ENCODE data around the gene ANXA2R. TPM values are rescaled to one million over a fixed set of nuclear protein-coding genes. Genes with fewer than 3 reads are reported as not detected.

ANXA2R gene
- total and polyA plus RNA-seq, 9 of the 15 experiments (the other 6 are each of a cell fraction or from before 2014, with no cell fraction given): 2.1 to 4.8 (median 3.4) TPM

- TF ChIP-seq HMBOX1 (IDR thresholded peaks at IDR 0.05) (peak; percentile 98), CHD1 (IDR thresholded peaks at IDR 0.05; ENCODE audit: low read length) (peak; percentile 50), ZBTB40 (IDR thresholded peaks at IDR 0.05) (no peak; the same call in none of the 2 replicates), ZBTB40 (CRISPR knock-in tag; IDR thresholded peaks at IDR 0.05) (no peak), POLR2A (conservative IDR thresholded peaks at IDR 0.05) (peak; percentile 40; the same call in 1 of the 2 replicates), SMAD1 (IDR thresholded peaks at IDR 0.05; ENCODE audit: low read depth, low read length, partially characterized antibody) (peak; percentile 48), HMGXB4 (CRISPR knock-in tag; IDR thresholded peaks at IDR 0.05) (no peak), TEAD2 (tag; IDR thresholded peaks at IDR 0.05) (no peak), ZBTB17 (CRISPR knock-in tag; IDR thresholded peaks at IDR 0.05) (no peak), ADNP (tag; IDR thresholded peaks at IDR 0.05) (peak; percentile 28; the same call in 1 of the 2 replicates), DPF2 (IDR thresholded peaks at IDR 0.05) (no peak), NFXL1 (CRISPR knock-in tag; IDR thresholded peaks at IDR 0.05) (no peak), OTX1 (CRISPR knock-in tag; IDR thresholded peaks at IDR 0.05) (peak; percentile 39; the same call in 1 of the 2 replicates), TAF7 (tag; IDR thresholded peaks at IDR 0.05) (peak; percentile 57), XRCC4 (IDR thresholded peaks at IDR 0.05; ENCODE audit: extremely low read depth, insufficient read depth, insufficient read length) (no peak), CREM (IDR thresholded peaks at IDR 0.05; ENCODE audit: low read depth) (0 out of 2 replicates have a peak, but pooled peaks have one; percentile 2), NFRKB (IDR thresholded peaks at IDR 0.05; ENCODE audit: low read depth) (peak; percentile 60)
Measured at GRCh38 chr5:42993516-42994245, 46.4 kb downstream of the ANXA2R start (continued).

Data from K562 (cell line).